ENCODE data around the gene GIT2. TPM values are rescaled to one million over a fixed set of nuclear protein-coding genes. Genes with fewer than 3 reads are reported as not detected.

GIT2 gene
- total and polyA plus RNA-seq, 2 of the 8 experiments (the other 6 are each of a cell fraction or from before 2014, with no cell fraction given), result 9.6 to 20.7 TPM

DNA sequence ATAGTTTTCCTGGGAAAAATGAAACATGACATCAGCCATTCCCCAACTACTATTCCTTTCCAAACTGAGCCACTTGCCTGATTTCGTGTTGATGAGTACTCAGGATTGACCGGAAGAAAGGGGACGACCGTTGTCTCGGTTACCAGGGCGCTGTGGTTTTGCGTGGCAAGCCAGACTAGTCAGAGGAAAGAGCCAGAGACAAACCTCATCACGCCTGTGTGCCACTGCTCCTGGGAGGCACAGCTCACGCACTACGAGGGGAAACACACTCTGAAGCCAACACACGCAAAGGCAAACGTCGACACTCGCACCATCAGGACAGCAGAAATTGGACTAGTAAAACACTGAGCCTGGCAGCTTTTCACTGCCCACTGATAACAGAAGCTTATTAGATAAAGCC lies 35.0 kb downstream of the GIT2 start (continued):
- TF ChIP-seq, protein P1, sequence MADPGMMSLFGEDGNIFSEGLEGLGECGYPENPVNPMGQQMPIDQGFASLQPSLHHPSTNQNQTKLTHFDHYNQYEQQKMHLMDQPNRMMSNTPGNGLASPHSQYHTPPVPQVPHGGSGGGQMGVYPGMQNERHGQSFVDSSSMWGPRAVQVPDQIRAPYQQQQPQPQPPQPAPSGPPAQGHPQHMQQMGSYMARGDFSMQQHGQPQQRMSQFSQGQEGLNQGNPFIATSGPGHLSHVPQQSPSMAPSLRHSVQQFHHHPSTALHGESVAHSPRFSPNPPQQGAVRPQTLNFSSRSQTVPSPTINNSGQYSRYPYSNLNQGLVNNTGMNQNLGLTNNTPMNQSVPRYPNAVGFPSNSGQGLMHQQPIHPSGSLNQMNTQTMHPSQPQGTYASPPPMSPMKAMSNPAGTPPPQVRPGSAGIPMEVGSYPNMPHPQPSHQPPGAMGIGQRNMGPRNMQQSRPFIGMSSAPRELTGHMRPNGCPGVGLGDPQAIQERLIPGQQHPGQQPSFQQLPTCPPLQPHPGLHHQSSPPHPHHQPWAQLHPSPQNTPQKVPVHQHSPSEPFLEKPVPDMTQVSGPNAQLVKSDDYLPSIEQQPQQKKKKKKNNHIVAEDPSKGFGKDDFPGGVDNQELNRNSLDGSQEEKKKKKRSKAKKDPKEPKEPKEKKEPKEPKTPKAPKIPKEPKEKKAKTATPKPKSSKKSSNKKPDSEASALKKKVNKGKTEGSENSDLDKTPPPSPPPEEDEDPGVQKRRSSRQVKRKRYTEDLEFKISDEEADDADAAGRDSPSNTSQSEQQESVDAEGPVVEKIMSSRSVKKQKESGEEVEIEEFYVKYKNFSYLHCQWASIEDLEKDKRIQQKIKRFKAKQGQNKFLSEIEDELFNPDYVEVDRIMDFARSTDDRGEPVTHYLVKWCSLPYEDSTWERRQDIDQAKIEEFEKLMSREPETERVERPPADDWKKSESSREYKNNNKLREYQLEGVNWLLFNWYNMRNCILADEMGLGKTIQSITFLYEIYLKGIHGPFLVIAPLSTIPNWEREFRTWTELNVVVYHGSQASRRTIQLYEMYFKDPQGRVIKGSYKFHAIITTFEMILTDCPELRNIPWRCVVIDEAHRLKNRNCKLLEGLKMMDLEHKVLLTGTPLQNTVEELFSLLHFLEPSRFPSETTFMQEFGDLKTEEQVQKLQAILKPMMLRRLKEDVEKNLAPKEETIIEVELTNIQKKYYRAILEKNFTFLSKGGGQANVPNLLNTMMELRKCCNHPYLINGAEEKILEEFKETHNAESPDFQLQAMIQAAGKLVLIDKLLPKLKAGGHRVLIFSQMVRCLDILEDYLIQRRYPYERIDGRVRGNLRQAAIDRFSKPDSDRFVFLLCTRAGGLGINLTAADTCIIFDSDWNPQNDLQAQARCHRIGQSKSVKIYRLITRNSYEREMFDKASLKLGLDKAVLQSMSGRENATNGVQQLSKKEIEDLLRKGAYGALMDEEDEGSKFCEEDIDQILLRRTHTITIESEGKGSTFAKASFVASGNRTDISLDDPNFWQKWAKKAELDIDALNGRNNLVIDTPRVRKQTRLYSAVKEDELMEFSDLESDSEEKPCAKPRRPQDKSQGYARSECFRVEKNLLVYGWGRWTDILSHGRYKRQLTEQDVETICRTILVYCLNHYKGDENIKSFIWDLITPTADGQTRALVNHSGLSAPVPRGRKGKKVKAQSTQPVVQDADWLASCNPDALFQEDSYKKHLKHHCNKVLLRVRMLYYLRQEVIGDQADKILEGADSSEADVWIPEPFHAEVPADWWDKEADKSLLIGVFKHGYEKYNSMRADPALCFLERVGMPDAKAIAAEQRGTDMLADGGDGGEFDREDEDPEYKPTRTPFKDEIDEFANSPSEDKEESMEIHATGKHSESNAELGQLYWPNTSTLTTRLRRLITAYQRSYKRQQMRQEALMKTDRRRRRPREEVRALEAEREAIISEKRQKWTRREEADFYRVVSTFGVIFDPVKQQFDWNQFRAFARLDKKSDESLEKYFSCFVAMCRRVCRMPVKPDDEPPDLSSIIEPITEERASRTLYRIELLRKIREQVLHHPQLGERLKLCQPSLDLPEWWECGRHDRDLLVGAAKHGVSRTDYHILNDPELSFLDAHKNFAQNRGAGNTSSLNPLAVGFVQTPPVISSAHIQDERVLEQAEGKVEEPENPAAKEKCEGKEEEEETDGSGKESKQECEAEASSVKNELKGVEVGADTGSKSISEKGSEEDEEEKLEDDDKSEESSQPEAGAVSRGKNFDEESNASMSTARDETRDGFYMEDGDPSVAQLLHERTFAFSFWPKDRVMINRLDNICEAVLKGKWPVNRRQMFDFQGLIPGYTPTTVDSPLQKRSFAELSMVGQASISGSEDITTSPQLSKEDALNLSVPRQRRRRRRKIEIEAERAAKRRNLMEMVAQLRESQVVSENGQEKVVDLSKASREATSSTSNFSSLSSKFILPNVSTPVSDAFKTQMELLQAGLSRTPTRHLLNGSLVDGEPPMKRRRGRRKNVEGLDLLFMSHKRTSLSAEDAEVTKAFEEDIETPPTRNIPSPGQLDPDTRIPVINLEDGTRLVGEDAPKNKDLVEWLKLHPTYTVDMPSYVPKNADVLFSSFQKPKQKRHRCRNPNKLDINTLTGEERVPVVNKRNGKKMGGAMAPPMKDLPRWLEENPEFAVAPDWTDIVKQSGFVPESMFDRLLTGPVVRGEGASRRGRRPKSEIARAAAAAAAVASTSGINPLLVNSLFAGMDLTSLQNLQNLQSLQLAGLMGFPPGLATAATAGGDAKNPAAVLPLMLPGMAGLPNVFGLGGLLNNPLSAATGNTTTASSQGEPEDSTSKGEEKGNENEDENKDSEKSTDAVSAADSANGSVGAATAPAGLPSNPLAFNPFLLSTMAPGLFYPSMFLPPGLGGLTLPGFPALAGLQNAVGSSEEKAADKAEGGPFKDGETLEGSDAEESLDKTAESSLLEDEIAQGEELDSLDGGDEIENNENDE (IDR thresholded peaks at IDR 0.05; ENCODE audit: insufficient replicate concordance, low read length), result no peak
- TF ChIP-seq CREB1 (IDR thresholded peaks at IDR 0.05), result no peak
- no peak for TF ChIP-seq TEAD4 (IDR thresholded peaks at IDR 0.05; ENCODE audit: low read depth, low read length)
- no peak for TF ChIP-seq GABPA (IDR thresholded peaks at IDR 0.05; ENCODE audit: borderline replicate concordance, insufficient read depth, low read length)
